CD4-positive, alpha-beta T cell treated with Interferon alpha-2 for 1 hour (primary cell): Measurements from ENCODE around the gene SP3.

Experiments used
- DNase-seq, 2 donors: peaks; one replicate each; pipeline ENCODE4 v3.0.0-alpha.2; 2020 to 2022

SP3 gene

GRCh38 chr2:173965372-173966025, at the start of gene SP3:
Gene SP3 (minus strand): TSS chr2:173965373. CDS start chr2:173965171, 202 bp downstream.
- peak; percentile 96 for DNase-seq

DNA sequence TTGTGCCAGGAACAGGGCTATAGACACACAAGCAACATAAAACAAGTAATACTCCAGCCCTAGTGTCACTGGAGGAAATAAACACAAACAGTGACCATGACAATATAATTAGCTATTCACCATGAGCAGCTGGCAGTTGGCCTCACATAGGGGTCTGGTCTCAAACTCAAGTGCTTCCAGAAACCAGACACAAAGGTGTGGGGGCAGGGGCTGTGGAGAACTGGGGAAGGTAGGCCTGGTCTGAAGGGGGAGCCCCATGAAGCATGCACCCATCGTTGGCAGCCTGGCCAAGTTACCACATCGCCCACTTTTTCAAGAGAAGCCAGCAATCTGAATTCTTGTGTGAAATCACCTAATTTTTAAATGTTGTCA, 49.5 kb upstream of the SP3 start:
- no peak for DNase-seq

- DNase-seq = no peak
These were observed 49.0 kb upstream of the SP3 start for GRCh38 chr2:174014011-174014698.

DNA sequence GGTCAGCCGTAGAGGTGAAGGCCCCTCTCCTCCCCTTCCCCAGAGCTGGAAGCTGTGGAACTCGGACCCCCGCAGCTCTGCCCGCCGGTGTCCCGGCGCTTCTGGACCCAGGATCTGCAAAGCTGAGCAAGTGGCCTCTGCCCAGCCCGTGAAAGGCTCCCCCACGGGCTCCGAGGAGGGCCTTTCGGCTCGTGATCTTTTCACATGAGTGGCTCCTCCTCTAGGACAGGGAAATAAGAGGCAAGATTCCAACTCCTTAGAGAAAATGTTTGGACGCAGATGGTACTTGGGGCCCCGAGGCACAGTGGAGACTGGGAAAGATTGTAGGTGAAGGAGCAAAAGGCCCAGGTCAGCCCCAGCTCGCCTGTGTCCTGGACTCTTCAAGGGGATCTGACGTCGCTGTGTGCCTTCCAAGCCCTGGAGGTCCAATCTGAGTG, 48.2 kb upstream of the SP3 start:
- no peak for DNase-seq

DNA sequence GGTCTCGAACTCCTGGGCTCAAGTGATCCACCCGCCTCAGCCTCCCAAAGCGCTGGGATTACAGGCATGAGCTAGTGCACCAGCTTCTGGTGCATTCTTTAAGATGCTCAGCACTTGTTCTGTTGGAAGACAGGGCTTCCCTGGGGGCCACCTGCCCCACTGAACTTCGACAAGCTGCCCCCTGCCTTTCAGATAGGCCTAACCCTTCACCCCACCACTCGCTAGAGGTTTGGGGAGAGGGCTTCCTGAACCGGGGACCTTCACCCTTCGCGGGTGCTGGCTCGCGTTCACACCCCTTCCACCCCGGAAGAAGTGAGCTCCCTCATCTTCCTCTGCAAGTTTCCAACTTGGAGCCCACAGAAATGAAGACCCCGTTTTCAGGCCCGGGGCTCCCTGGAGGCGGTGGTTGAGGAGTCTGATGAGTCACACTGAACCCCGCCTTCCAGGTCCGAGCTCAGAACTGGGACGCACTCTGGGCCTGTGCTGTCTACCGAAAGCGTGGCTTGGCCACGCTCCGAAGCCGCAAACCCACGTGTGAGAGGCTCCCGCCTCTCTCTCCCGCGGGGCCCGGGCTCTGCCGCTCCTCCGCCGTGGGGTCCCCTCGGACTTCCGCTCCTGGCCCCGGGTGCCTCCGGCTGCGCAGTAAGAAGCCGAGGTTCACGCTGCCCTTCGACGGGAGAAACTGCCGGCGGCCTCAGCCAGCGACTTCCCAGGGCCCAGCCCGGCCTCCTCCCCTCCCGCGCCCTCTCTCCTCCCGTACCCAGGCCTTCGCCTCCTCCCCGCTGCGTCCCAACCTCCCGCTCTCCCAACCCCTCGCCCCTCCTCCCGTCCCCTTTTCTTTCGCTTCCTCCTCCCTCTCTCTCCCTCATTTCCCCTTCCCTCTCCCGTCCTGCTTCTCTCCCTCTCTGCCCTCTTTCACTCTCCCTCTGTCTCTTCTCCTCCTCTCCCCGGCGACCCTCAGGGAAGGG, 47.5 kb upstream of the SP3 start:
- peak; percentile 39 to 45 for DNase-seq

DNA sequence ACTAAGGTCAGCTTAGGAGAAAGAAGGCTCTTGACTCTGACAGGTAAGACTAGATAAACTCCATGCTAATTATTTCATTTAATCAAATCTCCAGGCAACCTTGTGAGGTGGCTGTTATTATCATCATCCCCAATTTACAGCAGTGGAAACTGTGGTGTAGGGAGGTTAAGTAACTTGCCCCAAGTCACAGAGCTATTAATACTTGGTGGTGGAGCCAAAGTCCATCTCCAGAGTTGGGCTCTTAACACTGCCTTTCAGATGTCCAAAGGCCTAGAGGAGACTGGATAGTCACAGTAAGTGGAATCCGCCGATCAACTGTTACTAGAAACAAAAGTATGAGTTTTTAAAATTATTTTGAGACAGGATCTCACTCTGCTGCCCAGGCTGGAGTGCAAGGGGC, 46.6 kb upstream of the SP3 start:
- no peak for DNase-seq

- DNase-seq = no peak
These were observed 46.0 kb upstream of the SP3 start for GRCh38 chr2:174011173-174011572.

DNA sequence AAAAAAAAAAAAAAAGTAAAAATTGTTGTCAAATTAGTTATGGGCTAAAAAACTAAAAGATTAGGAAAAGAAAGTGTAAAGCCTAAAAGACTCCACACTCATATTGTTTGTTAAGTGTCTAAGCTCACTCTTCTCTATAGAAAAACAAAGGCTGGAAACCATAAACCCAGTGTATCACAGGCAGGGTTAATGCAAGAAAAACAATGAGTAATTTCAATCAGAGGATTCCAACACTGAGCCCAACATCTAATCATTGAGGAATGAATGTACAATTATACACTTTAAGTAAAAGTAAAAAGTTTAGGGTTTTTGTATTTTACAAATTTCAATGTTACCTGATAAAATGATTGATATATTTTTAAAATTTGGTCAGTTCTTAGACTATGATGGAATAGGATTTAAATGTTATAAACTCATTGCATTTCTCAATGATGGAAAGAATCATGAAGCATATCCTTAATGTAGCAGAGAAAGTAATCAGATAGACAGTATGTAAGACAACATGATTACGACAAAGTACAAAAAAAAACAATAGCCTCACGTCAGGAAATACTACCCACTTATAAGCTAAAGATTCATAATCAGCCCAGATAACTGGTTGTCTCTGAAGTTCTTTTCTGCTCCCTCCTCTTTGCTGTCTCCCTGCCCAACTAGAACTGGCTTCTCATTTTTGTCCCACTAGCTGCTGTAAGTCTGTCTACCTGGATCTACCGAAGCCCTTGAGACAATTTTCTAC, 44.5 kb upstream of the SP3 start:
- no peak for DNase-seq

- DNase-seq = no peak
These were observed 43.5 kb upstream of the SP3 start for GRCh38 chr2:174008720-174009119.

DNA sequence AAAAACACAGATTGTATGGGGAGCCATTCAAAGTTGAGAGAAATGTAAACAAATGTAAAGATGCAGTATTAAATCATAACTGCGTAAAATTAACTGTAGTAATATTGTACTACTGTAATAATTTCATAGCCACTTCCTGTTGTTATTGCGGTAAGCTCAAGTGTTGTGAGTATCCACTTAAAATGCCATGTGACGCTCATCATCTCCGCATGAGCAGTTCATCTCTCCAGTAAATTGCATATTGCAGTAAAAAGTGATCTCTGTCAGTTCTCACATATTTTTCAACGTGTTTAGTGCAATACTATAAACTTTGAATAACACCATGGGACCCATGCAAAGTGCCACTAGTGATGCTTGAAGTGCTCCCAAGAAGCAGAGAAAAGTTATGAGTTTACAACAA, 41.8 kb upstream of the SP3 start:
- DNase-seq = no peak

GRCh38 chr2:174005801-174006419, 40.7 kb upstream of the SP3 start:
- DNase-seq = no peak

DNA sequence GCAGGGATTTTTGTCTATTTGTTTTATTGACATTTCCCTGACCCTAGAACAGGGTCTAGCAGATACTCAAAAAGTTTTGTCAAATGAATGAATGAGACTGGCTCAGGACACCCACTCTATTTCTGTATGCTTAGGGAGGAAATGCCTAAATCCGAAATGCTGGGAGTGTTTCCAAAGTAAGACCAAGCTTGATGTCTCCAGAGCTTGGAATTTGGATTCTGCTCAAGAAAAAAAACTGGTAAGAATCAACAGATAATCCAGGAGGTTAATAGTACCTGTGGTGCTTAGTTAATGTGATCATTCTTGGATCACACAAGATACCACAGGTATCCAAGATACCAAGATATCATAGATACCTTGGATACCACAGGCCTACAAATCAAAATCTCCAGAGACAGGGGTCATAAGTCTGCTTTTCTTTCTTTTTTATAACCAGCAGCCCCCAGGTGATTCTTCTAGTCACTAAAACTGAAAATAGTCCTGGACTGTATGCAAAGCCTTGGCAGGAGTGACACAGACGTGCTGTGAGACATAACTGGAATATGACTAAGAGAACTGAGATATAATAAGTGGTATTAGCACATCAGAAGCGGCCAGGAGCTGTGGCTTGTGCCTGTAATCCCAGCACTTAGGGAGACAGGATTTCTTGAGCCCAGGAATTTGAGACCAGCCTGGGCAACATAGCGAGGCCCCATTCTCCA, 39.9 kb upstream of the SP3 start:
- no peak for DNase-seq

- DNase-seq = peak in 1 of 2 donors; percentile 8
These were observed 38.8 kb upstream of the SP3 start for GRCh38 chr2:174003720-174004695.

- no peak for DNase-seq
These were observed 37.5 kb upstream of the SP3 start for GRCh38 chr2:174002679-174003078.

GRCh38 chr2:174001107-174001506, 35.9 kb upstream of the SP3 start:
- no peak for DNase-seq

DNA sequence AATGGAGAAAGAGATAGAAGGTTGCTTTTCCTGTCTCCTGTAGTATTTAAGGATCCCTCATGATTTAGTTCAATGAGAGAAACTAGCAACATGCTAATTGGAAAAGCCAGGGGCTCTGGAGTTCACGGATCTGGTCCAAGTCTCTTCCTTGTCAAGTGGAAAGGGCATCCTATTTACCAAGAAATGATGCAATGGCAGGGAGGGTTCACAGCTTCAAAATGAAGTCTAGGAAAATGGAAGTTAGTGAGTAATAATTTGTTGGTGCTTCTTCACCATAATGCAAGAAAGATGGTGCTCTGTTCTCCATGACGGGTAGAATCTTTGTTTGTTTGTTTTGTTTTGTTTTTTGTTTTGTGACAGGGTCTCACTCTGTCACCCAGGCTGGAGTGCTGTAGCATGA, 34.6 kb upstream of the SP3 start:
- DNase-seq = no peak

- DNase-seq = no peak
These were observed 34.1 kb upstream of the SP3 start for GRCh38 chr2:173999272-173999671.

DNA sequence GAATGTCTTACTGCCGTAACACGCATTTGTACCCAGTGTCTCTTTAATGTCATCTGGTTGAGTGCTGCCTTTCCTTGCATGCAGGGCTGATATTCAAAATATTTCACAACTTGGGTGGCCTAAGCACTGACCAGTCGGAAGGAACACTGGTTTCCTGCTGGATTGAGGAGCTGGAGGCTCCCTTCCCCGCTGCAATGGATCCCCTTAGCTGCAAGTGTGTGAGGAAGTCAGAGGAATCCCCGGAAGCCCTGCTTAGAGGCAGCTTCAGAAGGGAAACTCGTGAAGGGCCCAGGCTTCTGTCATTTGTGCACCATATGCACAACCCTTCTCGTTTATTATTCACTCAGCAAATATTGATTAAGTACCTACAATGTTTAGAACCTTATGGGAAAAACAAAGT, 33.2 kb upstream of the SP3 start:
- DNase-seq = no peak

DNA sequence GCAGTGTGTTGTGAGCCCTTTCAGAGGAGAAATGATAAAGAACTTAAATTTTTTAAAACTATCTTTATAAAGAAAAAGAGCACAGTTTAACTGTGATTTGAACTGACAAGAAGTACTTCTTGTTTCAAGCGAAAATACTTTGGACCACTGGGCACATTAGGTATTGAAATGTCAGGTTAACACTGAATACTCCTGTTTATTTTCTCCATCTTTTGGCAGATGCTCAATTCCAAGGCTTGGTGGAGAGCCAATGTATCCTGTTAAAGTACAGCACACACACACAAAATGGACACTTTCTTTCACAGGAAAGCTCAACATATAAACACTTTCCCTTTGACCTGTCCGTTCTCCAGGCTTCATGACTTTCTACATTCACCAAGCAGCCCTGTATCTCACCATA, 32.6 kb upstream of the SP3 start:
- DNase-seq = no peak

DNA sequence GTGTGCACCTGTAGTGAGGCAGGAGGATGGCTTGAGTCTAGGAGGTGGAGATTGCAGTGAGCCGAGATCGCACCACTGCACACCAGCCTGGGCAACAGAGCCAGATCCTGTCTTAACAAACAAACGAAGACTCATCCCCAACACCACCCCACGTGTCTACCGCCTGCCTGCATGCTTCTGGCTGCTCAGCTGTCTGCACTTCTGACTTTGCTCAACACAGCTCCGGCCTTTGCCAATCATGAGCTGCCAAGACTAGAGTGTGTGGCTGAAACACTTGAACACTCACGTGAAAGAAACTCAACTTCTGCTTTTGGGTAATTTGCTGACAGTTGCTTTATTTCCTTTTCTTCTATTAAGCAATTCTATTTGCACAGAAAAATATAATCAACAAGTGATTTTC, 32.1 kb upstream of the SP3 start:
- DNase-seq = peak; percentile 28 to 79

DNA sequence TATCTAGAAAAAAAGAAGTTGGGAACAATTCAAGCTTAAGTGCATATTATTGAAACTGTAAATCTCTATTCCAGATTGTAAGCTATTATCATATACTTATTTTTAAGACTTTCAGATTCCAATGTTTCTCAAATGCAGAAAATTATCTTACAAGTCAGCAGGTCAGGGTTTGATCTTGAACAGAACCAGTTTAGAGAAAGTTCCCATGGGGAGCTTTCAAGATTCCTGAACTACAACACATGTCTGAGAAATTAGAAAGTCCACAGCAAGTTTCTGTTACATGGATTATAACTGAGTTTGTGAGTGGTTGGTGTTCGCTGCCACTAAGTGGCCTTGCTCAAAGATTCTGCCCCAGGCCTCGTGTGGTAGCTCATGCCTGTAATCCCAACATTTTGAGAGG, 31.6 kb upstream of the SP3 start:
- DNase-seq = no peak
